Measurements from ENCODE around the gene LRP5.

The LRP5 gene

DNA sequence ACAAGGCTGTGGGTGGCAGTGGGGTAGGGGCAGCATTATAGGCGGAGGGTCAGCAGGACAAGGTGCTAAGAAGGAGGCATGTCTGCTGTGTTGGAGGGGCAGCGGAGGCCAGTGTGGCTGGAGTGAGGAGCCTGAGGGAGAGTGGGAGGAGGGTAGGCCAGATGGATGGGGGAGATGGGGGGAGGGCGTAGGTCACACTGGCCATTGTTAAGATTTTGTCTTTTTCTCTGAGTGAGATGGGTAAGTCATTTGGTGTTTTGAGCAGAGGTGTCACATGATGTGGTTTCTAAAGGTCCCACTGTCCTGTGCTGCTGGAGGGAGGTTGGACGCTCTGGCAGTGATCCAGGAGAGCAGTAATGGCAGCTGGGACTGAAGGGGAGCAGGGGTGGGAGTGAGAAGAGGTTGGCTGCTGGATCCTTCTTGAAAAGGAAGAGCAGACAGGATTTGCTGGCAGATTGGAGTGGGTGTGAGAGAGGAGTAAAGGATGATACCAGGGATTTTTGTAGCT, 158.0 kb downstream of the LRP5 start:
- TF ChIP-seq POLR2AphosphoS5 (IDR thresholded peaks at IDR 0.05; ENCODE audit: low read depth, low read length) (no peak), FOXP2 (optimal IDR thresholded peaks at IDR 0.05; ENCODE audit: borderline replicate concordance, extremely low read depth, extremely low read length, insufficient read depth) (no peak), TAF1 (IDR thresholded peaks at IDR 0.05; ENCODE audit: borderline replicate concordance, insufficient read depth, low read length) (no peak), SIN3A (IDR thresholded peaks at IDR 0.05; ENCODE audit: borderline replicate concordance, insufficient read depth, low read length) (no peak)
- TF ChIP-seq, protein P1, sequence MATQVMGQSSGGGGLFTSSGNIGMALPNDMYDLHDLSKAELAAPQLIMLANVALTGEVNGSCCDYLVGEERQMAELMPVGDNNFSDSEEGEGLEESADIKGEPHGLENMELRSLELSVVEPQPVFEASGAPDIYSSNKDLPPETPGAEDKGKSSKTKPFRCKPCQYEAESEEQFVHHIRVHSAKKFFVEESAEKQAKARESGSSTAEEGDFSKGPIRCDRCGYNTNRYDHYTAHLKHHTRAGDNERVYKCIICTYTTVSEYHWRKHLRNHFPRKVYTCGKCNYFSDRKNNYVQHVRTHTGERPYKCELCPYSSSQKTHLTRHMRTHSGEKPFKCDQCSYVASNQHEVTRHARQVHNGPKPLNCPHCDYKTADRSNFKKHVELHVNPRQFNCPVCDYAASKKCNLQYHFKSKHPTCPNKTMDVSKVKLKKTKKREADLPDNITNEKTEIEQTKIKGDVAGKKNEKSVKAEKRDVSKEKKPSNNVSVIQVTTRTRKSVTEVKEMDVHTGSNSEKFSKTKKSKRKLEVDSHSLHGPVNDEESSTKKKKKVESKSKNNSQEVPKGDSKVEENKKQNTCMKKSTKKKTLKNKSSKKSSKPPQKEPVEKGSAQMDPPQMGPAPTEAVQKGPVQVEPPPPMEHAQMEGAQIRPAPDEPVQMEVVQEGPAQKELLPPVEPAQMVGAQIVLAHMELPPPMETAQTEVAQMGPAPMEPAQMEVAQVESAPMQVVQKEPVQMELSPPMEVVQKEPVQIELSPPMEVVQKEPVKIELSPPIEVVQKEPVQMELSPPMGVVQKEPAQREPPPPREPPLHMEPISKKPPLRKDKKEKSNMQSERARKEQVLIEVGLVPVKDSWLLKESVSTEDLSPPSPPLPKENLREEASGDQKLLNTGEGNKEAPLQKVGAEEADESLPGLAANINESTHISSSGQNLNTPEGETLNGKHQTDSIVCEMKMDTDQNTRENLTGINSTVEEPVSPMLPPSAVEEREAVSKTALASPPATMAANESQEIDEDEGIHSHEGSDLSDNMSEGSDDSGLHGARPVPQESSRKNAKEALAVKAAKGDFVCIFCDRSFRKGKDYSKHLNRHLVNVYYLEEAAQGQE (IDR thresholded peaks at IDR 0.05; ENCODE audit: insufficient read depth in 1 of 2, low read depth in 2 of 2, low read length in 2 of 2): no peak

DNA sequence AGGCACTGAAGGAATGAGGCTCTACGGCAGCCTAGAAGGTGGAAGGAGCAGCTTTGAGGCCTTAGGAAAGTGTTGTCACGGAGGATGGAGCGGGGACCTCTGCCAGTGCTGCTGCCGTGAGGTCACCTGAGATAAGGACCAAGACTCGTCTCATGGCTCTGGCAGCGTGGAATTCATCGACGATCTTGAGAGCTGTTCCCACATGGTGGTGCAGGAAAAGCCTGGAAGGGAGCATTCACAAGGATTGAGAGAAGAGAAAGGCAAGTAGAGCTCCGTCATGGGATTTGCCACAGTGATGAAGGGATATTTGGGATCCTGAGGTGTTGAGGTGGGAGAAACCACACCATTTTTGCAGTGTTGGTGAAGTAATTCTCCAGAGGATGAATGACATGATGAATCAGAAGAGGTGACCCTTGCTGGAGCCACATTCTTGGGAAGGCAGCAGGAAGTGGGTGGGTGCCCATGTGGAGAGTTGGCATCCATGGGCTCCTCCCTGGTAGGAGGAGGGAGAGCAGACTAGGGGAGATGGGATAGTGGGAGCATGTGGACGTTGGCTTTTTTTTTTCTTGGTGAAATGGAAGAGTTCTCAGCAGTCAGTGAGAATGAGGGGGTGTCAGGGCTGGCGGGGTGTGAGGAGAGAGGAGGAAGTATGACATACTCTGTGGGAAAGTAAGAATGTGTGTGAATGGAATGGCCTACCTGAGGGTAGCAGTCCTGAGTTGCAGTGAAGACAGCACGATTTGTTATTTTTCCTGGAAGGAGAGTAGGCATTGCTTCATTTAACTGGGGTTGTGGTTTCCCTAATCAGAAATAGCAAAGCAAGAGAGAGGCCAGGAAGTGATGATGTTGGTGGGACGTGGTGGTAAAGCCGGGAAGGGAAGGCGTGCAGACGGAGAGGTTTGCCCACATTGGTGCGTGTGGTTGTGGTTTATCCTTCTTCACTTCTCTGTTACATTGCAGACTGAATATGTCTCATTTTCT, 159.3 kb downstream of the LRP5 start:
- no peak for TF ChIP-seq TAF1 (IDR thresholded peaks at IDR 0.05; ENCODE audit: borderline replicate concordance, insufficient read depth, low read length)
- TF ChIP-seq POLR2AphosphoS5 (IDR thresholded peaks at IDR 0.05; ENCODE audit: low read depth, low read length): no peak
- no peak for TF ChIP-seq SIN3A (IDR thresholded peaks at IDR 0.05; ENCODE audit: borderline replicate concordance, insufficient read depth, low read length)
- no peak for TF ChIP-seq FOXP2 (optimal IDR thresholded peaks at IDR 0.05; ENCODE audit: borderline replicate concordance, extremely low read depth, extremely low read length, insufficient read depth)
- TF ChIP-seq, protein P1 (IDR thresholded peaks at IDR 0.05; ENCODE audit: insufficient read depth in 1 of 2, low read depth in 2 of 2, low read length in 2 of 2): no peak

DNA sequence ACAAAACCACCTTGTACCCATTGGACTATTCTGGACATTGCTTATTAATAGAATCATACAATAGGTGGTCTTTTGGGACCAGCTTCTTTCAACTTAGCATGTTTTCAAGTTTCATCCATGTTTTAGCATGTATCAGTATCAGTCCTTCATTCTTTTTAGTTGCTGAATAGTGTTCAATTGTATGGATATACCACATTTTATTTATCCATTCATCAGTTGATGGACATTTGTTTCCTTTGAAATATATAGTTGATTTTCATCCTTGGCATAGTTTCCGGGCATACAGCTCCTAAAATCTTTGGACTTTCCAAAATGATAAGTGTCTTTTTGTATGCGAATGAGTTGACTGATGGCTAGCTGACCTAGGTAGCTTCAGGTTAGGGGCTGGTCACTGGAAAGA, 160.4 kb downstream of the LRP5 start:
- TF ChIP-seq POLR2AphosphoS5 (IDR thresholded peaks at IDR 0.05; ENCODE audit: low read depth, low read length) (no peak), TAF1 (IDR thresholded peaks at IDR 0.05; ENCODE audit: borderline replicate concordance, insufficient read depth, low read length) (no peak), SIN3A (IDR thresholded peaks at IDR 0.05; ENCODE audit: borderline replicate concordance, insufficient read depth, low read length) (no peak), FOXP2 (optimal IDR thresholded peaks at IDR 0.05; ENCODE audit: borderline replicate concordance, extremely low read depth, extremely low read length, insufficient read depth) (no peak)
- TF ChIP-seq, protein P1 (IDR thresholded peaks at IDR 0.05; ENCODE audit: insufficient read depth in 1 of 2, low read depth in 2 of 2, low read length in 2 of 2): no peak

DNA sequence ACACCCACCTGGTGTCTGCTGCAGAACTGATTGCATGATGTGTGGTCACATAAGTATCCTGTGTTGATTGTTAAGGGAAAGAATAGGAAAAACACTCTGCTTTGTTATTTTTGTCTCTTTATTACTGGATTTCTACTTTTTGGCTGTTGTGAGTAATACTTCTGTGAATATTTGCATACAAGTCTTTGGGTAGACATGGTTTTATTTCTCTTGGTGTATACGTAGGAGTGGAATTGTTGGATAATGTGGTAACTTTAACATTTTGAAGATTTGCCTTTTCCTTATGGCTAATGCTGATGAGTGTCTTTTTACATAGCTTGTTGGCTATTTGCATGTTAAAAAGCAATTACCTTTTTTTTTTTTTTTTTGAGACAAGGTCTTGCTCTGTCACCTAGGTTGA, 161.3 kb downstream of the LRP5 start:
- TF ChIP-seq FOXP2 (optimal IDR thresholded peaks at IDR 0.05; ENCODE audit: borderline replicate concordance, extremely low read depth, extremely low read length, insufficient read depth) (no peak), POLR2AphosphoS5 (IDR thresholded peaks at IDR 0.05; ENCODE audit: low read depth, low read length) (no peak), TAF1 (IDR thresholded peaks at IDR 0.05; ENCODE audit: borderline replicate concordance, insufficient read depth, low read length) (no peak), SIN3A (IDR thresholded peaks at IDR 0.05; ENCODE audit: borderline replicate concordance, insufficient read depth, low read length) (no peak)
- TF ChIP-seq, protein P1 (IDR thresholded peaks at IDR 0.05; ENCODE audit: insufficient read depth in 1 of 2, low read depth in 2 of 2, low read length in 2 of 2): no peak
